ENCODE measurements around the gene SLC44A3. TPM values are rescaled to one million over a fixed set of nuclear protein-coding genes. Genes with fewer than 3 reads are reported as not detected.
A peak's percentile ranks its signal among the peaks of the same experiment; 100 is the strongest.

Gene SLC44A3
- polyA plus RNA-seq, 2 of the 4 experiments (the other 2 are of a cell fraction), result 1.9 to 5.4 TPM

- FAIRE-seq, result no peak
These were observed 114.4 kb downstream of the SLC44A3 start for GRCh38 chr1:94934551-94934950.

GRCh38 chr1:94935034-94935433 is 114.9 kb downstream of the SLC44A3 start:
- POLR2A ChIA-PET, result no interaction called here

More at GRCh38 chr1:94934551-94934950, 114.4 kb downstream of the SLC44A3 start:
- CTCF ChIA-PET, result interaction anchor here (1.2 kb wide), 1 partner anchor 107 kb away, joined by 4 read pairs; no protein-coding TSS in a partner anchor
- no peaks in the 10 kb centered on the region for H3K9me3 ChIP-seq
- DNase-seq (ENCODE audit: low read depth in 1 of 2, low spot score in 1 of 2) (no peak), ATAC-seq (no peak)
- POLR2A ChIA-PET, result no interaction called here
- H3K27ac ChIP-seq, result no peak overlapping the region
- peak overlapping the region; percentile 50; the same call in 1 of the 3 replicates for H3K4me2 ChIP-seq
- 59% methylated on average over 2 of the region's 2 CpGs for WGBS (ENCODE audit: missing lambda C conversion rate)
- H3K4me1 ChIP-seq, result peaks cover 50% of the 10 kb centered on the region
- no peak for TF ChIP-seq KDM5A (IDR thresholded peaks at IDR 0.05)
- TF ChIP-seq EHF (CRISPR knock-in tag; IDR thresholded peaks at IDR 0.05), result no peak
- TF ChIP-seq PHF8 (IDR thresholded peaks at IDR 0.05; ENCODE audit: borderline replicate concordance, low read depth), result no peak
- TF ChIP-seq KDM1A (IDR thresholded peaks at IDR 0.05; ENCODE audit: low read depth), result no peak
- no peak for TF ChIP-seq CHD4 (IDR thresholded peaks at IDR 0.05; ENCODE audit: borderline replicate concordance)
- no peak for TF ChIP-seq ZFP36 (IDR thresholded peaks at IDR 0.05; ENCODE audit: borderline replicate concordance, partially characterized antibody)
- TF ChIP-seq SMC3 (IDR thresholded peaks at IDR 0.05), result no peak
- no peak for TF ChIP-seq FOSB (CRISPR knock-in tag; IDR thresholded peaks at IDR 0.05)
- no peak for TF ChIP-seq REST (IDR thresholded peaks at IDR 0.05)
- TF ChIP-seq JUN (IDR thresholded peaks at IDR 0.05), result no peak
- no peak for TF ChIP-seq JUNB (IDR thresholded peaks at IDR 0.05)
- no peak for TF ChIP-seq FOXS1 (CRISPR knock-in tag; IDR thresholded peaks at IDR 0.05)
- no peak for TF ChIP-seq USF2 (IDR thresholded peaks at IDR 0.05)
- TF ChIP-seq NR3C1 (IDR thresholded peaks at IDR 0.05), result no peak
- TF ChIP-seq MAZ (IDR thresholded peaks at IDR 0.05; ENCODE audit: borderline replicate concordance, low read depth, low read length), result no peak
- no peak for TF ChIP-seq CEBPB (IDR thresholded peaks at IDR 0.05)
- TF ChIP-seq TP53 (CRISPR knock-in tag; IDR thresholded peaks at IDR 0.05), result no peak
- H3K4me3 ChIP-seq, result no peak overlapping the region

More at GRCh38 chr1:94935034-94935433, 114.9 kb downstream of the SLC44A3 start:
- DNase-seq (ENCODE audit: low read depth in 1 of 2, low spot score in 1 of 2), result no peak
- FAIRE-seq, result no peak
- ATAC-seq, result no peak
- TF ChIP-seq FOXS1 (CRISPR knock-in tag; IDR thresholded peaks at IDR 0.05) (no peak), SMC3 (IDR thresholded peaks at IDR 0.05) (no peak), CHD2 (IDR thresholded peaks at IDR 0.05; ENCODE audit: low read length, partially characterized antibody) (no peak), NPAS2 (CRISPR knock-in tag; IDR thresholded peaks at IDR 0.05; ENCODE audit: borderline replicate concordance) (no peak), HMGXB4 (CRISPR knock-in tag; IDR thresholded peaks at IDR 0.05; ENCODE audit: borderline replicate concordance) (no peak), RAD21 (conservative IDR thresholded peaks at IDR 0.05 in 1 of 2, IDR thresholded peaks at IDR 0.05 in 1 of 2) (no peak), MAFK (IDR thresholded peaks at IDR 0.05; ENCODE audit: partially characterized antibody) (no peak)
- Histone ChIP-seq H3K4me1 (peaks cover 49% of the 10 kb centered on the region), H3K4me2 (peak overlapping the region; percentile 50), H3K9me3 (no peaks in the 10 kb centered on the region), H3K4me3 (no peak overlapping the region), H3K27ac (peak overlapping the region in 1 of 2 experiments; percentile 51; a peak in 2 of 6 replicates)
- CTCF ChIA-PET, result interaction anchor here (1.2 kb wide), 1 partner anchor 107 kb away, joined by 4 read pairs; no protein-coding TSS in a partner anchor
- WGBS (ENCODE audit: missing lambda C conversion rate), result 35% methylated on average over 1 of the region's 1 CpG
